Measurements from ENCODE around the gene TAAR8. TPM values are rescaled to one million over a fixed set of nuclear protein-coding genes. Genes with fewer than 3 reads are reported as not detected.

The TAAR8 gene
- total and polyA plus RNA-seq, 4 donors = not detected

- peak overlapping the region in 1 of 2 donors; percentile 71 for H3K9ac ChIP-seq (ENCODE audit: insufficient read depth in 1 of 2, low read length in 2 of 2)
- peak overlapping the region; percentile 28 for H3K4me3 ChIP-seq
- H3K27me3 ChIP-seq (ENCODE audit: control insufficient read depth in 3 of 3, insufficient read depth in 3 of 3, low read length in 2 of 3) = no peaks in the 10 kb centered on the region
- TF ChIP-seq, protein P1, sequence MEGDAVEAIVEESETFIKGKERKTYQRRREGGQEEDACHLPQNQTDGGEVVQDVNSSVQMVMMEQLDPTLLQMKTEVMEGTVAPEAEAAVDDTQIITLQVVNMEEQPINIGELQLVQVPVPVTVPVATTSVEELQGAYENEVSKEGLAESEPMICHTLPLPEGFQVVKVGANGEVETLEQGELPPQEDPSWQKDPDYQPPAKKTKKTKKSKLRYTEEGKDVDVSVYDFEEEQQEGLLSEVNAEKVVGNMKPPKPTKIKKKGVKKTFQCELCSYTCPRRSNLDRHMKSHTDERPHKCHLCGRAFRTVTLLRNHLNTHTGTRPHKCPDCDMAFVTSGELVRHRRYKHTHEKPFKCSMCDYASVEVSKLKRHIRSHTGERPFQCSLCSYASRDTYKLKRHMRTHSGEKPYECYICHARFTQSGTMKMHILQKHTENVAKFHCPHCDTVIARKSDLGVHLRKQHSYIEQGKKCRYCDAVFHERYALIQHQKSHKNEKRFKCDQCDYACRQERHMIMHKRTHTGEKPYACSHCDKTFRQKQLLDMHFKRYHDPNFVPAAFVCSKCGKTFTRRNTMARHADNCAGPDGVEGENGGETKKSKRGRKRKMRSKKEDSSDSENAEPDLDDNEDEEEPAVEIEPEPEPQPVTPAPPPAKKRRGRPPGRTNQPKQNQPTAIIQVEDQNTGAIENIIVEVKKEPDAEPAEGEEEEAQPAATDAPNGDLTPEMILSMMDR (IDR thresholded peaks at IDR 0.05; ENCODE audit: control extremely low read depth, extremely low read depth) = no peak
- peak overlapping the region in 1 of 2 donors; percentile 39 for H3K27ac ChIP-seq (ENCODE audit: low read depth in 1 of 2, low read length in 1 of 2)
- peaks cover 0 to 6% (median under 1%) of the 10 kb centered on the region in 4 donors for H3K36me3 ChIP-seq (ENCODE audit: control insufficient read depth in 4 of 4, insufficient read depth in 4 of 4, low read length in 4 of 4)
- ATAC-seq (ENCODE audit: insufficient read depth, low FRiP score) = no peak
- no peaks in the 10 kb centered on the region for H3K9me3 ChIP-seq (ENCODE audit: control insufficient read depth in 4 of 4, insufficient read depth in 3 of 4, low read length in 3 of 4)
- WGBS, 2 donors = 9 to 17% methylated on average over 2 of the region's 2 CpGs
- peak in 1 of 3 donors; percentile 25 for DNase-seq
- H3K4me1 ChIP-seq (ENCODE audit: control insufficient read depth in 5 of 5, insufficient read depth in 5 of 5, low read length in 5 of 5) = peaks cover 0 to 28% (median 10%) of the 10 kb centered on the region in 5 donors
Observed at GRCh38 chr6:132511831-132512220, 40.6 kb upstream of the TAAR8 start.

GRCh38 chr6:132512342-132512637 lies 40.2 kb upstream of the TAAR8 start:
- peak overlapping the region; percentile 75 to 99 for H3K27ac ChIP-seq (ENCODE audit: low read depth in 1 of 2, low read length in 1 of 2)
- H3K36me3 ChIP-seq (ENCODE audit: control insufficient read depth in 4 of 4, insufficient read depth in 4 of 4, low read length in 4 of 4) = peaks cover 0 to 3% (median under 1%) of the 10 kb centered on the region in 4 donors
- H3K4me3 ChIP-seq = peak overlapping the region; percentile 95
- DNase-seq (no peak), ATAC-seq (ENCODE audit: insufficient read depth, low FRiP score) (no peak)
- H3K27me3 ChIP-seq (ENCODE audit: control insufficient read depth in 3 of 3, insufficient read depth in 3 of 3, low read length in 2 of 3) = no peaks in the 10 kb centered on the region
- 0 to 1% methylated on average over 7 of the region's 7 CpGs for whole genome bisulfite sequencing, 2 donors
- TF ChIP-seq, protein P1 (IDR thresholded peaks at IDR 0.05; ENCODE audit: control extremely low read depth, extremely low read depth) = no peak
- H3K9me3 ChIP-seq (ENCODE audit: control insufficient read depth in 4 of 4, insufficient read depth in 3 of 4, low read length in 3 of 4) = no peaks in the 10 kb centered on the region
- peaks cover 0 to 28% (median 10%) of the 10 kb centered on the region in 5 donors for H3K4me1 ChIP-seq (ENCODE audit: control insufficient read depth in 5 of 5, insufficient read depth in 5 of 5, low read length in 5 of 5)
- H3K9ac ChIP-seq (ENCODE audit: insufficient read depth in 1 of 2, low read length in 2 of 2) = peak overlapping the region; percentile 41 to 71

DNA sequence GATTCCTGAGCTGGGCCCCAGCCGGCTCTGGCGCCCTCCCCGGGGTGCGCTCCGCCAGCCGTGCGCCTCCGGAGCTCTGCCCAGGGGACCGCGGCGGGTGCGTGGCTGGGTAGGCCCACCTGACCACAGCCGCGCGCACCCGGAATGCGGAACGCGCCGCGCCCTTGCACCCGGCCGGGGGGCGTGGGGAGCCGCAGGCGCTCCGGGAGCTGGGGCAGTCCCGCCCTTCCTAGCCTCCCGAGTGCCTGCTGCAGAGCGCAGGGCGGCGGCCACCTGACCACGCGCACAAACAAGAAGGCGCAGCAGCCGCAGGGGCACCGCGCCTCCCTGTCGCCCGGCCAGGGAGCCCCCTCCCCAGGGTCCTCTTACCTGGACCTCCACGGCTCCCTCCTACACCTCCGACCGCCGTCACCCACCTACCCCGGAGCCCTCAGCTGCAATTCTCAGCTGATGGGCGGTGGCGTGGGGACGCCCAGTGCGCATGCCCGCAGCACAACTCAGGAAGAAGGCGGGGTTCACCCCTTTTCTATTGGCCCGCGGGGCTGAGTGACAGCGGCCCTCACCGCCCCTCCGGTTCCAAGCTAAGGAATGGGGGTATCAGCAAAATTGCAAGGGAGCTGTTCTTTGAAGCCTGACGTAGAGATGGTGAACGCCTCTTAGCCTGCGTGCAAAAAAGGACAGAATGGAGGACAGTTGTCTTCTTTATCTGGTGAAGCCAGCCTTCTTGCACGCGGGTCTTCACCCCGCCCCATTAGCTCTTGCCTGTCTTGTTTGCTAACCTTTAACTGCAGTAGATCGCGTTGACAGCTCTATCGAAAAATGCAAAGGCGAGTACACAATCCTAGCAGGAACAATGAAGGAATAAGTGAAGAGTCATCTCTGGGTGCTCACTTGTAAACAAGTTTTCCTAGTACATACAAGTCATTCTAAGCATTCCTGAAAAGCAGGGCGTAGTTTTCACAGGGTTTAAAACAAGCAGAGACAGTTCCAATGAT lies 39.5 kb upstream of the TAAR8 start, which contains the start of gene STX7:
TSS of gene STX7 (minus strand) at position 479 of the 995 bp plus-strand sequence. CDS start 9,586 bp downstream, outside the sequence.
- peak; percentile 92 to 96 (median 95) for DNase-seq
- peak within 1 kb of the TSS; percentile 95 for H3K4me3 ChIP-seq
- peak; percentile 97 for ATAC-seq (ENCODE audit: insufficient read depth, low FRiP score)
- WGBS, 2 donors = 0 to 1% methylated on average over 60 to 67 of the region's 67 CpGs
- TF ChIP-seq, protein P1 (IDR thresholded peaks at IDR 0.05; ENCODE audit: control extremely low read depth, extremely low read depth) = no peak
- peaks cover 0 to 2% (median 0%) of the 10 kb centered on the region in 4 donors for H3K36me3 ChIP-seq (ENCODE audit: control insufficient read depth in 4 of 4, insufficient read depth in 4 of 4, low read length in 4 of 4)
- no peaks in the 10 kb centered on the region for H3K9me3 ChIP-seq (ENCODE audit: control insufficient read depth in 4 of 4, insufficient read depth in 3 of 4, low read length in 3 of 4)
- peak within 1 kb of the TSS; percentile 75 to 99 for H3K27ac ChIP-seq (ENCODE audit: low read depth in 1 of 2, low read length in 1 of 2)
- H3K4me1 ChIP-seq (ENCODE audit: control insufficient read depth in 5 of 5, insufficient read depth in 5 of 5, low read length in 5 of 5) = peaks cover 0 to 28% (median 9%) of the 10 kb centered on the region in 5 donors
- peak within 1 kb of the TSS; percentile 41 to 71 for H3K9ac ChIP-seq (ENCODE audit: insufficient read depth in 1 of 2, low read length in 2 of 2)
- H3K27me3 ChIP-seq (ENCODE audit: control insufficient read depth in 3 of 3, insufficient read depth in 3 of 3, low read length in 2 of 3) = no peaks in the 10 kb centered on the region
